HL-60 (cell line): ENCODE data around the gene ZFHX3.

Experiments
- DNase-seq, 2 experiments: peaks; one replicate each; pipeline ENCODE4 v3.0.0-alpha.2; 2010 to 2020; ENCODE audit warnings: low read depth in 1 of 2, low spot score in 1 of 2
- H3K27ac ChIP-seq: fragments of 250-450 bp; sonication (Bioruptor Pico); replicated peaks from 2 replicates; pipeline ENCODE4 v1.5.1; 2020; ENCODE audit warnings: mild to moderate bottlenecking, moderate library complexity
- H3K27me3 ChIP-seq: fragments of 250-450 bp; sonication (Bioruptor Pico); 2 replicates; pipeline ENCODE4 v1.5.1; 2021; ENCODE audit warnings: mild to moderate bottlenecking, moderate library complexity; ENCODE audit not compliant: insufficient read depth, poor library complexity, severe bottlenecking
- H3K4me3 ChIP-seq: replicated peaks from 2 replicates; pipeline ENCODE4 v1.5.1; 2011; ENCODE audit warnings: mild to moderate bottlenecking, control low read depth, low read length; ENCODE audit not compliant: insufficient read depth
- CTCF ChIP-seq: IDR thresholded peaks from one replicate; pipeline ENCODE4 v1.5.1; 2011; ENCODE audit warnings: low read length, control low read depth, inconsistent platforms; ENCODE audit not compliant: insufficient read depth
- GABPA ChIP-seq: IDR thresholded peaks from 2 replicates; pipeline ENCODE4 v1.6.1; 2012; ENCODE audit warnings: low read depth
- POLR2AphosphoS5 ChIP-seq: IDR thresholded peaks from 2 replicates; pipeline ENCODE4 v1.6.1; 2012; ENCODE audit warnings: low read depth
- SPI1 ChIP-seq: IDR thresholded peaks from 2 replicates; pipeline ENCODE4 v1.6.1; 2012; ENCODE audit warnings: low read depth, mild to moderate bottlenecking, borderline replicate concordance
- TF ChIP-seq, protein P1 (sequence below): IDR thresholded peaks from 2 replicates; pipeline ENCODE4 v1.6.1; 2012; ENCODE audit warnings: low read depth; ENCODE audit not compliant: insufficient replicate concordance

ZFHX3 gene

GRCh38 chr16:72836181-72836580 is 211.7 kb downstream of the ZFHX3 start:
- Histone ChIP-seq H3K27me3 (no peaks in the 10 kb centered on the region), H3K4me3 (no peak overlapping the region), H3K27ac (no peak overlapping the region)
- TF ChIP-seq GABPA (no peak), SPI1 (no peak), POLR2AphosphoS5 (no peak), CTCF (no peak)
- TF ChIP-seq, protein P1, sequence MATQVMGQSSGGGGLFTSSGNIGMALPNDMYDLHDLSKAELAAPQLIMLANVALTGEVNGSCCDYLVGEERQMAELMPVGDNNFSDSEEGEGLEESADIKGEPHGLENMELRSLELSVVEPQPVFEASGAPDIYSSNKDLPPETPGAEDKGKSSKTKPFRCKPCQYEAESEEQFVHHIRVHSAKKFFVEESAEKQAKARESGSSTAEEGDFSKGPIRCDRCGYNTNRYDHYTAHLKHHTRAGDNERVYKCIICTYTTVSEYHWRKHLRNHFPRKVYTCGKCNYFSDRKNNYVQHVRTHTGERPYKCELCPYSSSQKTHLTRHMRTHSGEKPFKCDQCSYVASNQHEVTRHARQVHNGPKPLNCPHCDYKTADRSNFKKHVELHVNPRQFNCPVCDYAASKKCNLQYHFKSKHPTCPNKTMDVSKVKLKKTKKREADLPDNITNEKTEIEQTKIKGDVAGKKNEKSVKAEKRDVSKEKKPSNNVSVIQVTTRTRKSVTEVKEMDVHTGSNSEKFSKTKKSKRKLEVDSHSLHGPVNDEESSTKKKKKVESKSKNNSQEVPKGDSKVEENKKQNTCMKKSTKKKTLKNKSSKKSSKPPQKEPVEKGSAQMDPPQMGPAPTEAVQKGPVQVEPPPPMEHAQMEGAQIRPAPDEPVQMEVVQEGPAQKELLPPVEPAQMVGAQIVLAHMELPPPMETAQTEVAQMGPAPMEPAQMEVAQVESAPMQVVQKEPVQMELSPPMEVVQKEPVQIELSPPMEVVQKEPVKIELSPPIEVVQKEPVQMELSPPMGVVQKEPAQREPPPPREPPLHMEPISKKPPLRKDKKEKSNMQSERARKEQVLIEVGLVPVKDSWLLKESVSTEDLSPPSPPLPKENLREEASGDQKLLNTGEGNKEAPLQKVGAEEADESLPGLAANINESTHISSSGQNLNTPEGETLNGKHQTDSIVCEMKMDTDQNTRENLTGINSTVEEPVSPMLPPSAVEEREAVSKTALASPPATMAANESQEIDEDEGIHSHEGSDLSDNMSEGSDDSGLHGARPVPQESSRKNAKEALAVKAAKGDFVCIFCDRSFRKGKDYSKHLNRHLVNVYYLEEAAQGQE: no peak
- DNase-seq: no peak

- Histone ChIP-seq H3K27ac (no peak overlapping the region), H3K4me3 (no peak overlapping the region), H3K27me3 (no peaks in the 10 kb centered on the region)
- TF ChIP-seq, protein P1: no peak
- TF ChIP-seq SPI1 (no peak), POLR2AphosphoS5 (no peak), GABPA (no peak), CTCF (no peak)
- no peak for DNase-seq
These were observed 212.8 kb downstream of the ZFHX3 start for GRCh38 chr16:72835086-72835485.

DNA sequence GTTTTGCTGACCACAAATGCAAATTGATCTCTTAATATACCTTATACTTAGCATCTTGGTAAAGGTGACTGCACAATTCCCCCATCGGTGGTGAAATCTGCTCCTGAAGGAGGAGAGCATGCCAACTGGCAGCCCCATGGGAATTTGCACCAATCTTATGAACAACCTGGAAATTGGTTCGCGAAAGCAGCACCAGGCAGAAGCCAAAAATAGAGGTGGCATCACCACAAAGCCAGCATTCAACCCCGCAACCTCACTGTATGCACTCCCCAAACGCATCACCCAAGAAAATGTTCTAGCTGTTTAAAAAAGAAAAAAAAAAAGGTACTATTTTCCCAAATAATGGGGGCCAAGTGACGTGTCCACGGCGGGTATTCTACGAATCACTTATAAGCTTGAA is 213.4 kb downstream of the ZFHX3 start:
- TF ChIP-seq POLR2AphosphoS5 (no peak), CTCF (no peak), GABPA (no peak)
- TF ChIP-seq, protein P1: no peak
- no peak for DNase-seq

More for the DNA sequence above, 213.4 kb downstream of the ZFHX3 start:
- no peaks in the 10 kb centered on the region for H3K27me3 ChIP-seq
- H3K27ac ChIP-seq: no peak overlapping the region
- H3K4me3 ChIP-seq: no peak overlapping the region
